ENCODE data around the gene ARMC7.

- TF ChIP-seq CTCF (conservative IDR thresholded peaks at IDR 0.05) (no peak), EZH2 (IDR thresholded peaks at IDR 0.05; ENCODE audit: low read depth) (no peak)
Observed at GRCh38 chr17:75094871-75095399, 14.8 kb upstream of the ARMC7 start.
